SK-N-SH (cell line): ENCODE results near the gene RABGAP1L. TPM values are rescaled to one million over a fixed set of nuclear protein-coding genes. Genes with fewer than 3 reads are reported as not detected.

Experiments
- CTCF ChIA-PET: fragments of 300-600, 350-600 bp; formaldehyde crosslinking; extraction: SDS; loops from one replicate; lab custom pipeline; 2021; lab: Yijun Ruan, JAX
- POLR2A ChIA-PET: fragments of 350-600 bp; sonication (Branson Sonifier 250); formaldehyde crosslinking; extraction: SDS; loops from one replicate; lab custom pipeline; 2020; ENCODE audit warnings: antibody characterized with exemption, inconsistent platforms; lab: Yijun Ruan, JAX
- DNase-seq: peaks from one replicate; pipeline ENCODE4 v3.0.0; 2012
- H2AFZ ChIP-seq: fragments of 200-600 bp; sonication (generic); 2 replicates; pipeline ENCODE4 v1.8.1; 2016; ENCODE audit warnings: antibody characterized with exemption, mild to moderate bottlenecking, low read depth
- H3F3A ChIP-seq: fragments of 200-600 bp; sonication (generic); replicated peaks from 2 replicates; pipeline ENCODE3; 2016; ENCODE audit warnings: antibody characterized with exemption, mild to moderate bottlenecking; ENCODE audit not compliant: insufficient read depth
- H3K27ac ChIP-seq, 2 experiments: fragments of 200-500 bp in 1 of 2; fragments of 200-600 bp in 1 of 2; sonication (Bioruptor generic) in 1 of 2; sonication (generic), shearing (Covaris generic) in 1 of 2; 2 replicates each; pipeline versions ENCODE4 v1.5.1 to v1.6.1; 2014 to 2016; ENCODE audit warnings: low read depth in 2 of 2, inconsistent platforms in 1 of 2, low read length in 1 of 2, mild to moderate bottlenecking in 1 of 2, mixed read lengths in 1 of 2
- H3K27me3 ChIP-seq: fragments of 200-600 bp; sonication (generic), shearing (Covaris generic); 2 replicates; pipeline ENCODE4 v1.6.1; 2016; ENCODE audit warnings: mixed run types; ENCODE audit not compliant: insufficient read depth
- H3K36me3 ChIP-seq, 2 experiments: fragments of 200-500 bp in 1 of 2; fragments of 200-600 bp in 1 of 2; sonication (Bioruptor generic) in 1 of 2; sonication (generic) in 1 of 2; replicated peaks in 1 of 2; 2 replicates each; pipeline versions ENCODE3 to v1.5.1; 2014 to 2016; ENCODE audit warnings: low read length in 1 of 2, mild to moderate bottlenecking in 1 of 2; ENCODE audit not compliant: insufficient read depth in 2 of 2, control insufficient read depth in 1 of 2
- H3K4me1 ChIP-seq, 2 experiments: fragments of 200-500 bp in 1 of 2; fragments of 200-600 bp in 1 of 2; sonication (Bioruptor generic) in 1 of 2; sonication (generic), shearing (Covaris generic) in 1 of 2; 2 replicates each; pipeline versions ENCODE4 v1.5.1 to v1.6.1; 2014 to 2016; ENCODE audit warnings: low read depth in 1 of 2, low read length in 1 of 2, mixed run types in 1 of 2; ENCODE audit not compliant: insufficient read depth in 2 of 2, control insufficient read depth in 1 of 2
- H3K4me2 ChIP-seq: fragments of 200-600 bp; sonication (generic), shearing (Covaris generic); 2 replicates; pipeline ENCODE4 v1.6.1; 2017; ENCODE audit warnings: mixed run types
- H3K4me3 ChIP-seq, 2 experiments: fragments of 200-500 bp in 1 of 2; fragments of 200-600 bp in 1 of 2; sonication (Bioruptor generic) in 1 of 2; sonication (generic), shearing (Covaris generic) in 1 of 2; 2 replicates each; pipeline versions ENCODE4 v1.5.1 to v1.8.1; 2014 to 2016; ENCODE audit warnings: low read depth in 2 of 2, inconsistent platforms in 1 of 2, low read length in 1 of 2, mild to moderate bottlenecking in 1 of 2, mixed read lengths in 1 of 2, moderate library complexity in 1 of 2
- H3K79me2 ChIP-seq: fragments of 200-600 bp; sonication (generic); 2 replicates; pipeline ENCODE4 v1.8.1; 2017; ENCODE audit warnings: mild to moderate bottlenecking; ENCODE audit not compliant: insufficient read depth
- H3K9ac ChIP-seq: fragments of 200-600 bp; sonication (generic); 2 replicates; pipeline ENCODE4 v1.6.1; 2017; ENCODE audit warnings: mixed run types
- H3K9me2 ChIP-seq: fragments of 200-600 bp; sonication (generic); 2 replicates; pipeline ENCODE4 v1.6.1; 2017; ENCODE audit warnings: mixed run types
- H3K9me3 ChIP-seq: fragments of 200-600 bp; sonication (generic); 2 replicates; pipeline ENCODE4 v1.6.1; 2017; ENCODE audit warnings: mixed run types, mild to moderate bottlenecking, moderate library complexity
- H4K20me1 ChIP-seq: fragments of 200-600 bp; sonication (generic); 2 replicates; pipeline ENCODE4 v1.6.1; 2017; ENCODE audit warnings: mild to moderate bottlenecking, mixed run types; ENCODE audit not compliant: insufficient read depth
- EZH2phosphoT487 ChIP-seq: fragments of 200-600 bp; sonication (generic); IDR thresholded peaks from 2 replicates; pipeline ENCODE4 v1.6.1; 2017; ENCODE audit warnings: low read depth, mixed run types, mild to moderate bottlenecking, antibody characterized with exemption, moderate library complexity, borderline replicate concordance
- FOXM1 ChIP-seq: IDR thresholded peaks from 2 replicates; pipeline ENCODE4 v1.4.0; 2012; ENCODE audit warnings: low read depth, mild to moderate bottlenecking
- RCOR1 ChIP-seq: fragments of 150-350 bp; IDR thresholded peaks from 2 replicates; pipeline ENCODE4 v1.6.1; 2017; ENCODE audit warnings: antibody characterized with exemption, low read length
- SIN3A ChIP-seq: IDR thresholded peaks from 2 replicates; pipeline ENCODE4 v1.6.1; 2012; ENCODE audit warnings: low read depth, mild to moderate bottlenecking, low read length, moderate library complexity, borderline replicate concordance
- TAF1 ChIP-seq: IDR thresholded peaks from 2 replicates; pipeline ENCODE4 v1.6.1; 2012; ENCODE audit warnings: low read depth, mild to moderate bottlenecking, low read length, moderate library complexity, borderline replicate concordance
- TEAD4 ChIP-seq: IDR thresholded peaks from 2 replicates; pipeline ENCODE4 v1.4.0; 2012; ENCODE audit warnings: mild to moderate bottlenecking, borderline replicate concordance; ENCODE audit not compliant: insufficient read depth
- YY1 ChIP-seq: IDR thresholded peaks from 2 replicates; pipeline ENCODE4 v1.4.0; 2012; ENCODE audit warnings: low read depth, mild to moderate bottlenecking
- WGBS: methylation state at CpG from one replicate; pipeline ENCODE4 v1.1.6; 2017; ENCODE audit warnings: low lambda C conversion rate; 5-methylcytosine and 5-hydroxymethylcytosine counted together
- polyA plus RNA-seq, 3 experiments: library from polyadenylated mRNA; depleted of rRNA; stranded (reverse); fragments of >200 nt; gene quantifications; 2 replicates each; pipeline ENCODE4 v1.2.3, GENCODE V29; 2012
- TF ChIP-seq, protein P1 (sequence below): IDR thresholded peaks from 2 replicates; pipeline ENCODE4 v1.4.0; 2012; ENCODE audit warnings: low read depth
- TF ChIP-seq, protein P2 (sequence below): fragments of 150-350 bp; IDR thresholded peaks from 2 replicates; pipeline ENCODE4 v1.6.1; 2017; ENCODE audit warnings: antibody characterized with exemption, low read length, low read depth, borderline replicate concordance

RABGAP1L gene
- polyA plus RNA-seq, 1 of the 3 experiments (the other 2 are of a cell fraction) = 7.2 TPM

DNA sequence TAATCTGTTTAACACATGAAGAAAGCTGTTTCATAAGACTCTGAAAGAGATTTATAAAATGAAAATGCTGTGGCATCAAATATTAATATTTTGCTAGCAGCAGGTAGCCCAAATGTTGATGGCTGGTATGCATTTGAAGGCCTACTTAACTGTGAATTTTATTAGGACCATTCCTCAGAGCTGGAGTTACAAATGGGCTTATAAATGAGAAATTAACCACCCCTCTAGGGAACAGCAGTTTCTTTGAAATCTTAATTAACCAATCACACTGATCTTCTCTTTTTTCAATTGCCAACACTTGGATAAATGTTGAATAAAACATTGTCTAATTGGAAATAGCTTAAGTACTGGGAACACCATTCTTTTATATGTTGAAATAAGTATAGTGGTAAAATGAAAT lies 418.4 kb downstream of the RABGAP1L start:
- H3K27me3 ChIP-seq = no peaks in the 10 kb centered on the region
- no peak overlapping the region for H3K9ac ChIP-seq
- H3K4me3 ChIP-seq = no peak overlapping the region
- H3K9me2 ChIP-seq = no peaks in the 10 kb centered on the region
- H3K36me3 ChIP-seq = no peaks in the 10 kb centered on the region
- H4K20me1 ChIP-seq = no peaks in the 10 kb centered on the region
- no peak overlapping the region for H3K4me2 ChIP-seq
- H2AFZ ChIP-seq = no peak overlapping the region
- no peak for DNase-seq
- POLR2A ChIA-PET = no interaction called here
- 0 out of 2 replicates have a peak, but pooled peaks cover 4% of the 10 kb centered on the region for H3K9me3 ChIP-seq
- no peak overlapping the region for H3K27ac ChIP-seq
- H3F3A ChIP-seq = no peaks in the 10 kb centered on the region
- H3K79me2 ChIP-seq = no peaks in the 10 kb centered on the region
- TF ChIP-seq RCOR1 (no peak), EZH2phosphoT487 (no peak)
- TF ChIP-seq, protein P1, sequence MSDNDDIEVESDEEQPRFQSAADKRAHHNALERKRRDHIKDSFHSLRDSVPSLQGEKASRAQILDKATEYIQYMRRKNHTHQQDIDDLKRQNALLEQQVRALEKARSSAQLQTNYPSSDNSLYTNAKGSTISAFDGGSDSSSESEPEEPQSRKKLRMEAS = no peak
- TF ChIP-seq, all 33 proteins: peak for 0
- CTCF ChIA-PET = no interaction called here
- no peaks in the 10 kb centered on the region for H3K4me1 ChIP-seq

DNA sequence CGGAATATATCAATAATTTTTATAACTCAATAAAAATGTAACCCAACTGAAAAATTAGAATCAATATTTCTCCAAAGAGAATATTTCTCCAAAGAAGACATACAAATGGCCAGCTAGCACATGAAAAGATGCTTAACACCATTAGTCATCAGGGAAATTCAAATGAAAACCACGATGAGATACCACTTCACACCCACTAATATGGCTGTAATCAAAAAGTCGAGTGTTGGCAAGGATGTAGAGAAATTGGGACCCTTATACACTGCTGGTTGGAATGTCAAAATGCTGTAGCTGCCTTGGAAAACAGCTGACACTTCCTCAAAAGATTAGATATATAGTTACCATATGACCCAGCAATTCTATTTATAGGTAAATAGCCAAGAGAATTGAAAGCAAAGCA lies 421.5 kb downstream of the RABGAP1L start:
- Histone ChIP-seq H3K36me3 (no peaks in the 10 kb centered on the region), H3K9me2 (no peaks in the 10 kb centered on the region), H3K4me1 (no peaks in the 10 kb centered on the region), H3K27ac (no peak overlapping the region), H3F3A (no peaks in the 10 kb centered on the region), H3K9me3 (0 out of 2 replicates have a peak, but pooled peaks cover 4% of the 10 kb centered on the region), H3K4me3 (no peak overlapping the region), H4K20me1 (no peaks in the 10 kb centered on the region), H3K79me2 (no peaks in the 10 kb centered on the region), H3K4me2 (no peak overlapping the region), H3K9ac (no peak overlapping the region), H3K27me3 (no peaks in the 10 kb centered on the region), H2AFZ (no peak overlapping the region)
- DNase-seq = no peak
- POLR2A ChIA-PET = no interaction called here
- WGBS = 66% methylated on average over 3 of the region's 3 CpGs
- CTCF ChIA-PET = interaction anchor here (0.6 kb wide), 1 partner anchor 232 kb away, joined by 3 read pairs; no protein-coding TSS in a partner anchor
- TF ChIP-seq SIN3A (no peak), TEAD4 (no peak), RCOR1 (no peak)
- TF ChIP-seq, protein P2, sequence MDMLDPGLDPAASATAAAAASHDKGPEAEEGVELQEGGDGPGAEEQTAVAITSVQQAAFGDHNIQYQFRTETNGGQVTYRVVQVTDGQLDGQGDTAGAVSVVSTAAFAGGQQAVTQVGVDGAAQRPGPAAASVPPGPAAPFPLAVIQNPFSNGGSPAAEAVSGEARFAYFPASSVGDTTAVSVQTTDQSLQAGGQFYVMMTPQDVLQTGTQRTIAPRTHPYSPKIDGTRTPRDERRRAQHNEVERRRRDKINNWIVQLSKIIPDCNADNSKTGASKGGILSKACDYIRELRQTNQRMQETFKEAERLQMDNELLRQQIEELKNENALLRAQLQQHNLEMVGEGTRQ = no peak

DNA sequence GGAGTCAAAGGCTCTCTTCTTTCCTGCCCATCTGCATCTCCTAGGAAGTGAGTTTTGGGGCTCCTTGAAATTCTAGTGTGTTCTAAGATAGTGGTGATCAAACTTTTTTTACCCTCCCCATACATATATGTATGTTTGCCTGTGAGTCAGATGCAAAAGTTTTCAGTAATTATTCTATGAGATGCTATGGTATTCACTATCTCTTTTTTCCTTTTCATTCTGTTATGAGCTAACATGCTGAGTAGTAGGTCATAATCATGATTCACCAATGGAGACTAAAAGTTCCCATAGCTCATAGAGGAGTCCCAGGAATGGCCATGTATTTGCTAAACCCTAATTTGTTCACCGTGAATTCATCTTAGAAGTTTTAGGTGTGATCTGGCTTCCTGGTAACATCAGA lies 424.0 kb downstream of the RABGAP1L start:
- no peak overlapping the region for H3K27ac ChIP-seq
- ChIA-PET POLR2A (no interaction called here), CTCF (no interaction called here)
- H3K9me2 ChIP-seq = no peaks in the 10 kb centered on the region
- no peaks in the 10 kb centered on the region for H3F3A ChIP-seq
- H4K20me1 ChIP-seq = no peaks in the 10 kb centered on the region
- no peak overlapping the region for H3K4me2 ChIP-seq
- no peak for TF ChIP-seq YY1
- TF ChIP-seq TAF1 = no peak
- TF ChIP-seq FOXM1 = no peak
- no peak for DNase-seq
- 83% methylated on average over 1 of the region's 1 CpG for WGBS
- H3K9me3 ChIP-seq = no peaks in the 10 kb centered on the region
- no peak overlapping the region for H2AFZ ChIP-seq
- no peaks in the 10 kb centered on the region for H3K79me2 ChIP-seq
- no peak overlapping the region for H3K9ac ChIP-seq
- no peaks in the 10 kb centered on the region for H3K4me1 ChIP-seq
- no peaks in the 10 kb centered on the region for H3K36me3 ChIP-seq
- no peak overlapping the region for H3K4me3 ChIP-seq
- no peaks in the 10 kb centered on the region for H3K27me3 ChIP-seq
